Measurements from ENCODE around the gene TRIP11. TPM values are rescaled to one million over a fixed set of nuclear protein-coding genes. Genes with fewer than 3 reads are reported as not detected.

The TRIP11 gene
- total and polyA plus RNA-seq, 2 donors, result 6.0 to 20.6 TPM

- H3K27ac ChIP-seq (ENCODE audit: low read depth in 1 of 2, low read length in 1 of 2), result no peak overlapping the region
- no peak for DNase-seq (ENCODE audit: low read depth in 6 of 9, low spot score in 9 of 9)
- no peaks in the 10 kb centered on the region for H3K4me1 ChIP-seq (ENCODE audit: control insufficient read depth in 2 of 2, insufficient read depth in 2 of 2, low read length in 2 of 2)
- H3K4me3 ChIP-seq (ENCODE audit: low read length in 2 of 2), result no peak overlapping the region
- H3K27me3 ChIP-seq (ENCODE audit: control insufficient read depth in 2 of 2, insufficient read depth in 1 of 2, low read length in 1 of 2), result no peaks in the 10 kb centered on the region
- no peaks in the 10 kb centered on the region for H3K9me3 ChIP-seq (ENCODE audit: control insufficient read depth in 2 of 2, insufficient read depth in 1 of 2, low read length in 1 of 2)
- 65% methylated on average over 3 of the region's 3 CpGs for WGBS
- H3K36me3 ChIP-seq (ENCODE audit: control insufficient read depth in 2 of 2, insufficient read depth in 2 of 2, low read length in 1 of 2), result no peaks in the 10 kb centered on the region
Measured at GRCh38 chr14:91920526-91920925, 119.3 kb downstream of the TRIP11 start.

GRCh38 chr14:91919814-91920213 lies 120.0 kb downstream of the TRIP11 start:
- no peaks in the 10 kb centered on the region for H3K36me3 ChIP-seq (ENCODE audit: control insufficient read depth in 2 of 2, insufficient read depth in 2 of 2, low read length in 1 of 2)
- no peak for DNase-seq (ENCODE audit: low read depth in 6 of 9, low spot score in 9 of 9)
- H3K9me3 ChIP-seq (ENCODE audit: control insufficient read depth in 2 of 2, insufficient read depth in 1 of 2, low read length in 1 of 2), result no peaks in the 10 kb centered on the region
- no peaks in the 10 kb centered on the region for H3K27me3 ChIP-seq (ENCODE audit: control insufficient read depth in 2 of 2, insufficient read depth in 1 of 2, low read length in 1 of 2)
- no peak overlapping the region for H3K4me3 ChIP-seq (ENCODE audit: low read length in 2 of 2)
- no peaks in the 10 kb centered on the region for H3K4me1 ChIP-seq (ENCODE audit: control insufficient read depth in 2 of 2, insufficient read depth in 2 of 2, low read length in 2 of 2)
- 89% methylated on average over 4 of the region's 4 CpGs for WGBS
- H3K27ac ChIP-seq (ENCODE audit: low read depth in 1 of 2, low read length in 1 of 2), result no peak overlapping the region

GRCh38 chr14:91918186-91918883 lies 121.5 kb downstream of the TRIP11 start:
- DNase-seq (ENCODE audit: low read depth in 6 of 9, low spot score in 9 of 9), result no peak
- no peaks in the 10 kb centered on the region for H3K36me3 ChIP-seq (ENCODE audit: control insufficient read depth in 2 of 2, insufficient read depth in 2 of 2, low read length in 1 of 2)
- H3K9me3 ChIP-seq (ENCODE audit: control insufficient read depth in 2 of 2, insufficient read depth in 1 of 2, low read length in 1 of 2), result no peaks in the 10 kb centered on the region
- no peak overlapping the region for H3K4me3 ChIP-seq (ENCODE audit: low read length in 2 of 2)
- H3K27ac ChIP-seq (ENCODE audit: low read depth in 1 of 2, low read length in 1 of 2), result no peak overlapping the region
- 95% methylated on average over 5 of the region's 5 CpGs for WGBS
- H3K4me1 ChIP-seq (ENCODE audit: control insufficient read depth in 2 of 2, insufficient read depth in 2 of 2, low read length in 2 of 2), result no peaks in the 10 kb centered on the region
- H3K27me3 ChIP-seq (ENCODE audit: control insufficient read depth in 2 of 2, insufficient read depth in 1 of 2, low read length in 1 of 2), result no peaks in the 10 kb centered on the region

Other genes with a start within 250 kb of the TRIP11 start
- gene TC2N, start 172.5 kb downstream of the TRIP11 start, total RNA-seq, result 42.5 TPM
- 23.9 TPM for gene TC2N, start 172.5 kb downstream of the TRIP11 start, polyA plus RNA-seq
- 32.2 TPM for gene FBLN5, start 92.4 kb downstream of the TRIP11 start, total RNA-seq
- gene FBLN5, start 92.4 kb downstream of the TRIP11 start, polyA plus RNA-seq, result 61.3 TPM
- 30.5 TPM for gene ATXN3, start 66.5 kb upstream of the TRIP11 start, total RNA-seq
- 32.3 TPM for gene ATXN3, start 66.5 kb upstream of the TRIP11 start, polyA plus RNA-seq
- gene NDUFB1, start 81.6 kb upstream of the TRIP11 start, total RNA-seq, result 413 TPM
- 686 TPM for gene NDUFB1, start 81.6 kb upstream of the TRIP11 start, polyA plus RNA-seq
- 53.4 TPM for gene CPSF2, start 81.9 kb upstream of the TRIP11 start, total RNA-seq
- 12.3 TPM for gene CPSF2, start 81.9 kb upstream of the TRIP11 start, polyA plus RNA-seq

Data from thymus (tissue), 11 donors.